Measurements from ENCODE around the gene CAST. TPM values are rescaled to one million over a fixed set of nuclear protein-coding genes. Genes with fewer than 3 reads are reported as not detected.

CAST gene
- total RNA-seq, 1 donor from 2014 or later: 174 TPM

DNA sequence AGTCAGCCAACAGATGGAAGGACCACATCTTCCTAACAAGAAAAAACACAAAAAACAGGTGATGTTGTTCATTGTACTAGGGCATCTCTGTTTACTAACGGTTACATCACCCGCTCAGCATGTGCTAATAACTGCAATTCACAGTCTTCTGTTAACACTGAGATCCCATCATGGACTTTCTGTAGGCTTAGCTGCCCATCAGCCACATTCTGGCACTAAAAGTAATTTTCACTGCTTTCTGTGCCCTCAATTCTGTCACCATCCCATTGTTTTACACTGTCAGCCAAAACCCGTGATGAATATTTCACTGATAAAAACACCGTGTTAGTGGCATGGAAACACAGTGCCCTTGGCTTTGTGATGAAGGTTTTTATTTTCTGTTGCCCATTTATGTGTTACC lies 64.6 kb downstream of the CAST start:
- Histone ChIP-seq H3K4me3 (ENCODE audit: low read depth, low read length) (no peak overlapping the region), H3K36me3 (ENCODE audit: control insufficient read depth, insufficient read depth, low read length) (no peaks in the 10 kb centered on the region), H3K27me3 (ENCODE audit: control insufficient read depth, insufficient read depth, low read length) (no peaks in the 10 kb centered on the region)
- DNase-seq (ENCODE audit: low read depth): no peak
- TF ChIP-seq, protein P1, sequence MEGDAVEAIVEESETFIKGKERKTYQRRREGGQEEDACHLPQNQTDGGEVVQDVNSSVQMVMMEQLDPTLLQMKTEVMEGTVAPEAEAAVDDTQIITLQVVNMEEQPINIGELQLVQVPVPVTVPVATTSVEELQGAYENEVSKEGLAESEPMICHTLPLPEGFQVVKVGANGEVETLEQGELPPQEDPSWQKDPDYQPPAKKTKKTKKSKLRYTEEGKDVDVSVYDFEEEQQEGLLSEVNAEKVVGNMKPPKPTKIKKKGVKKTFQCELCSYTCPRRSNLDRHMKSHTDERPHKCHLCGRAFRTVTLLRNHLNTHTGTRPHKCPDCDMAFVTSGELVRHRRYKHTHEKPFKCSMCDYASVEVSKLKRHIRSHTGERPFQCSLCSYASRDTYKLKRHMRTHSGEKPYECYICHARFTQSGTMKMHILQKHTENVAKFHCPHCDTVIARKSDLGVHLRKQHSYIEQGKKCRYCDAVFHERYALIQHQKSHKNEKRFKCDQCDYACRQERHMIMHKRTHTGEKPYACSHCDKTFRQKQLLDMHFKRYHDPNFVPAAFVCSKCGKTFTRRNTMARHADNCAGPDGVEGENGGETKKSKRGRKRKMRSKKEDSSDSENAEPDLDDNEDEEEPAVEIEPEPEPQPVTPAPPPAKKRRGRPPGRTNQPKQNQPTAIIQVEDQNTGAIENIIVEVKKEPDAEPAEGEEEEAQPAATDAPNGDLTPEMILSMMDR (IDR thresholded peaks at IDR 0.05; ENCODE audit: insufficient read depth, low read length, poor library complexity, severe bottlenecking): no peak

- no peak for DNase-seq (ENCODE audit: low read depth)
- TF ChIP-seq, protein P1 (IDR thresholded peaks at IDR 0.05; ENCODE audit: insufficient read depth, low read length, poor library complexity, severe bottlenecking): peak; percentile 16
- no peak overlapping the region for H3K4me3 ChIP-seq (ENCODE audit: low read depth, low read length)
- no peaks in the 10 kb centered on the region for H3K27me3 ChIP-seq (ENCODE audit: control insufficient read depth, insufficient read depth, low read length)
- H3K36me3 ChIP-seq (ENCODE audit: control insufficient read depth, insufficient read depth, low read length): no peaks in the 10 kb centered on the region
These were observed 67.0 kb downstream of the CAST start for GRCh38 chr5:96729156-96729555.

- Histone ChIP-seq H3K36me3 (ENCODE audit: control insufficient read depth, insufficient read depth, low read length) (no peaks in the 10 kb centered on the region), H3K4me3 (ENCODE audit: low read depth, low read length) (no peak overlapping the region), H3K27me3 (ENCODE audit: control insufficient read depth, insufficient read depth, low read length) (no peaks in the 10 kb centered on the region)
- DNase-seq (ENCODE audit: low read depth): no peak
- TF ChIP-seq, protein P1 (IDR thresholded peaks at IDR 0.05; ENCODE audit: insufficient read depth, low read length, poor library complexity, severe bottlenecking): no peak
These were observed 68.4 kb downstream of the CAST start for GRCh38 chr5:96730586-96730985.

- no peaks in the 10 kb centered on the region for H3K36me3 ChIP-seq (ENCODE audit: control insufficient read depth, insufficient read depth, low read length)
- DNase-seq (ENCODE audit: low read depth): no peak
- no peak overlapping the region for H3K4me3 ChIP-seq (ENCODE audit: low read depth, low read length)
These were observed 71.8 kb downstream of the CAST start for GRCh38 chr5:96733771-96734500.

GRCh38 chr5:96734871-96735325 lies 72.7 kb downstream of the CAST start:
- Histone ChIP-seq H3K36me3 (ENCODE audit: control insufficient read depth, insufficient read depth, low read length) (no peaks in the 10 kb centered on the region), H3K4me3 (ENCODE audit: low read depth, low read length) (no peak overlapping the region), H3K27me3 (ENCODE audit: control insufficient read depth, insufficient read depth, low read length) (no peaks in the 10 kb centered on the region)
- TF ChIP-seq, protein P1 (IDR thresholded peaks at IDR 0.05; ENCODE audit: insufficient read depth, low read length, poor library complexity, severe bottlenecking): no peak
- DNase-seq (ENCODE audit: low read depth): no peak

More at GRCh38 chr5:96733771-96734500, 71.8 kb downstream of the CAST start:
- TF ChIP-seq, protein P1 (IDR thresholded peaks at IDR 0.05; ENCODE audit: insufficient read depth, low read length, poor library complexity, severe bottlenecking): no peak
- H3K27me3 ChIP-seq (ENCODE audit: control insufficient read depth, insufficient read depth, low read length): no peaks in the 10 kb centered on the region

GRCh38 chr5:96736937-96737336 lies 74.8 kb downstream of the CAST start:
- Histone ChIP-seq H3K36me3 (ENCODE audit: control insufficient read depth, insufficient read depth, low read length) (peaks cover 1% of the 10 kb centered on the region), H3K4me3 (ENCODE audit: low read depth, low read length) (no peak overlapping the region), H3K27me3 (ENCODE audit: control insufficient read depth, insufficient read depth, low read length) (no peaks in the 10 kb centered on the region)
- no peak for DNase-seq (ENCODE audit: low read depth)
- TF ChIP-seq, protein P1 (IDR thresholded peaks at IDR 0.05; ENCODE audit: insufficient read depth, low read length, poor library complexity, severe bottlenecking): no peak
